ENCODE measurements around the gene WWC1.

WWC1 gene

DNA sequence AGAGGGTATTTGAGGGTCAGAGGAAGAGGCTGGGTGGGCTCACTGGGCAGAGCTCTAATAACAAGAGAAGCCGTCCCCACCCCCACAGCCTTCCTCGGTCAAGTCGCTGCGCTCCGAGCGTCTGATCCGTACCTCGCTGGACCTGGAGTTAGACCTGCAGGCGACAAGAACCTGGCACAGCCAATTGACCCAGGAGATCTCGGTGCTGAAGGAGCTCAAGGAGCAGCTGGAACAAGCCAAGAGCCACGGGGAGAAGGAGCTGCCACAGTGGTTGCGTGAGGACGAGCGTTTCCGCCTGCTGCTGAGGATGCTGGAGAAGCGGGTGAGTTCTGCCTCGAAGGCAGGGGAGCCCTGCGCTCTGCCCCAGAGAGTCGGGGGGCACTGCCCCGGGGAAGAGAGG, 173.2 kb downstream of the WWC1 start:
- H3K27ac ChIP-seq = no peak overlapping the region
- no peak for DNase-seq (ENCODE audit: low read depth, low spot score)

DNA sequence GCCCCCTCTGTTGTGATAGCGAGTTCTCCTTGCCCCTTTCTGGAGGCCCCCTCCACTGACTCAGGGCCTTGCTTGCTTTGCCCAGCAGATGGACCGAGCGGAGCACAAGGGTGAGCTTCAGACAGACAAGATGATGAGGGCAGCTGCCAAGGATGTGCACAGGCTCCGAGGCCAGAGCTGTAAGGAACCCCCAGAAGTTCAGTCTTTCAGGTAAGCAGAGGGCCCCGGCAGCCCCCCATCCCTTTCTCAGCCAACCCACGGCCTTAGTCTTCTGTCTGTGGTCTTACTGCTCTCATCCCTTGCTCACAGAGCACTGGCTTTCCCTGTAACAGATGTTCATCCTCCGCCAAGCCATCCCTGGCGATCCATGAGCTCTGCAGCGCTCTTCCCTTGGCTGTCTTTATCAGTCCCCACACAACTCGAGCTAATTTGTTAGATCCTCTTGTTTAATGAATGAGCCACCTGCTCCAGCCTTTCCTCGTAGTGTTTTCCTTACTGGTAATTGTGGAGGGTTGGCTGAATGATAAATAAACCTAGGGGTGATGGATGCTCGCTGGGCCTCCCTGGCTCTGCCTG, 176.4 kb downstream of the WWC1 start:
- no peak overlapping the region for H3K27ac ChIP-seq
- DNase-seq (ENCODE audit: low read depth, low spot score) = no peak

DNA sequence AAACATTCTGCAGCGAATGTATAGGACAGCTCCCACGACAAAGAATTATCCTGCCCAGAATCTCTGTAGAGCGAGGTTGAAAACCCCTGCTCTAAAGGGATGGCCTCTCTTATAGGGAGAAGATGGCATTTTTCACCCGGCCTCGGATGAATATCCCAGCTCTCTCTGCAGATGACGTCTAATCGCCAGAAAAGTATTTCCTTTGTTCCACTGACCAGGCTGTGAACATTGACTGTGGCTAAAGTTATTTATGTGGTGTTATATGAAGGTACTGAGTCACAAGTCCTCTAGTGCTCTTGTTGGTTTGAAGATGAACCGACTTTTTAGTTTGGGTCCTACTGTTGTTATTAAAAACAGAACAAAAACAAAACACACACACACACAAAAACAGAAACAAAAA, 177.4 kb downstream of the WWC1 start:
- no peak for DNase-seq (ENCODE audit: low read depth, low spot score)

DNA sequence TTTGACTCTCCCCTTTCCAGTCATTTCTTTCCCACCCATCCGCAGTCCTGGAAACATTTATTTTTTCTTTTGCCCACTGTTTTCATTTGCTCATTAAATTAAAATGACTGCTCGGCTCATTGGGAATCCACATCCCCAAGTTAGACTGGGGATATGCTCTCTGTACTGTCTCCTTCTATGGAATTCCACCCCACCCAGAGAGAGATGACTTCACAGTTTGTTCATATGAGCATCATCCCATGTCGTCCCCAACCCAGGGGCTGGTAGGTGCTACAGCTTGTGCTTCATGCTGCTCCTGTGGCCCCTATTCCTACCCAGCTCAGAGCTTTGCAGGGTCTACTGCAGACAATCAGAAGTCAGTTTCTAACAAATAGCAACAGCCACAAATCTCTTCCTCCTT, 178.4 kb downstream of the WWC1 start:
- DNase-seq (ENCODE audit: low read depth, low spot score) = no peak
- no peak overlapping the region for H3K27ac ChIP-seq

More for the DNA sequence above, 177.4 kb downstream of the WWC1 start:
- H3K27ac ChIP-seq = no peak overlapping the region

GRCh38 chr5:168471785-168472184, 180.3 kb downstream of the WWC1 start:
- no peak for DNase-seq (ENCODE audit: low read depth, low spot score)
- no peak overlapping the region for H3K27ac ChIP-seq

DNA sequence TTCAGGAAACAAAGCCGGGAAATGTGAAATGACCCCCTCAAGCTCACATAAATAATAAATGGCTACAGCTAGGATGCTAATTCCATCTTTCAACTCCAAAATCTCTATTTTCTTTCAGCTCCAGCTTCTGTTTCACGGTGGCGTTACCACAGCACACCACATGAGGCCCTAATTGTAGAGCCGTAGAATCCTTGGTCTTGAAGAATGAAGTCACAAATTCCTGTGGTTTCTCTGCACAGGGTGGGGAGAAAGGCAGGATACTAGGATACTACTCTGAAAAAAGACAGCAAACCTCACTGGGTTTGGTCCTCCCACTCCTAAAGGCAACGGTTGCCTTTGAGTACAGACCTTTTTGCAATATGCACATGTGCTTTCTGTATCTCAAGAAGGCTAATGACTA, 180.9 kb downstream of the WWC1 start:
- H3K27ac ChIP-seq = no peak overlapping the region
- DNase-seq (ENCODE audit: low read depth, low spot score) = peak; percentile 26

- no peak overlapping the region for H3K27ac ChIP-seq
- DNase-seq (ENCODE audit: low read depth, low spot score) = no peak
Measured at GRCh38 chr5:168474319-168474718, 182.9 kb downstream of the WWC1 start.

GRCh38 chr5:168477060-168477459, 185.6 kb downstream of the WWC1 start:
- no peak for DNase-seq (ENCODE audit: low read depth, low spot score)
- H3K27ac ChIP-seq = no peak overlapping the region

DNA sequence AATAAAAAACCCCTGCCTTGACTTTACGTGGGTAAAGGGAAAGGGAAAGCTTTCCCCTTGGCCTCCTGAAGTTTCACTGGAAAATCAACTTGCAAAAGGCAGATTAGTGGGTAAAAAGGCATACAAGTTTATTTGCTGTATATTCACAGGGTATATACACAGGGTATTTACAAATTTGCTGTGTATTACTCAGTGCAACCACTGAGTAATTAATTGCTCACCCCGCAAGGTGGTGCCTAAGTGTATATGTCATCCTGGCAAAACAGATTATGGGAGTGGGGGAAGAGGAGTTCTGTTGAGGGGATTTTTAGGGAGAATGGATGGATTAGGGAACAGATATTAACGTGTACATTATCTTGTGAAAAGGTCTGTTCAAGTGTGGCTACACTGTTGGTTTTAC, 187.7 kb downstream of the WWC1 start:
- no peak for DNase-seq (ENCODE audit: low read depth, low spot score)
- no peak overlapping the region for H3K27ac ChIP-seq

- no peak for DNase-seq (ENCODE audit: low read depth, low spot score)
Measured at GRCh38 chr5:168480601-168481000, 189.2 kb downstream of the WWC1 start.

DNA sequence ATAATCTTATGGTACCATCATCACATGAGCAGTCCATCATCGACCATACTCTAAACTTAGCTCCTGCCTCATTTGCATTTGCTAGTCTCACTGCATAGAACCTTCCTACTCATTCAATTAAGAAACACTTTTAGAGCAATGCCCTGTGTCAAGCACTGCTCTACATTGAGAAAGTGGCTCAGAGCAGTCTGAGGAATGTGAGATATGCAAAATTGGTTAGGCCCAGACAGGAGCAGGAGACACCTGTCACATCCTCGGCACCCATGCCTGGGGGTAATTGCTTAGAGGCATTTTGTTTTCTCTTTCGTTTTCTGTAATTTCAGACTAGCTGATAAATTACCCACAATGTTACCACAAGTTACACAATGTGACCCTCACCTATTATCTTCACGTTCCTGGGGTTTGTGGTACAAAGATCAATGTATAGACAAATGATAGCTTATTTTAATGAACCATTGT, 189.9 kb downstream of the WWC1 start:
- no peak overlapping the region for H3K27ac ChIP-seq
- no peak for DNase-seq (ENCODE audit: low read depth, low spot score)

More at GRCh38 chr5:168480601-168481000, 189.2 kb downstream of the WWC1 start:
- H3K27ac ChIP-seq = no peak overlapping the region

DNA sequence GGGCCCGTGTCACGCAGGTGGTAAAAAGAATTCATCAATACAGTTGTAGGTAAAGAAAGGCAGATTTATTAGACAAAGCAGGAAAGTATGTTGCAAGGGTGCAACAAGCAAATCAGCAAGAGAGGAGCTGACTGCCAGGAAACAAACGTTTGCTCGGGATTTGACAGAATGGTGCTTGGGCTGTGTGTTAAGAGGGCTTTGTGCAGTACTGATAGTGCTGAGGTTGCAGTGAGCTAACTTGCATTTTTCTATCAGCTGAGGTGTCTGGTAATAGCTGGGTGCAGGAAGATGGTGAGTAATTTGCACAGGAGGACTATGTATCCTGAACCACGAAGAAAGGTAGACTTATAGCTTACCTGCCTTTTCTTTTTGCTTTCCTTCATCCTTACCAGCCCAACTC, 190.9 kb downstream of the WWC1 start:
- no peak for DNase-seq (ENCODE audit: low read depth, low spot score)
- H3K27ac ChIP-seq = no peak overlapping the region

GRCh38 chr5:168486136-168486879, 194.9 kb downstream of the WWC1 start, which contains the start of gene RARS1:
TSS of gene RARS1 (plus strand) at chr5:168486471. CDS start at chr5:168486499, 28 bp downstream.
- H3K27ac ChIP-seq = peak within 1 kb of the TSS; percentile 70
- peak; percentile 69 for DNase-seq (ENCODE audit: low read depth, low spot score)

- H3K27ac ChIP-seq = no peak overlapping the region
- no peak for DNase-seq (ENCODE audit: low read depth, low spot score)
Measured at GRCh38 chr5:168489059-168489458, 197.6 kb downstream of the WWC1 start.

GRCh38 chr5:168494057-168494555, 202.7 kb downstream of the WWC1 start:
- no peak for DNase-seq (ENCODE audit: low read depth, low spot score)
- H3K27ac ChIP-seq = no peak overlapping the region

- no peak for DNase-seq (ENCODE audit: low read depth, low spot score)
- no peak overlapping the region for H3K27ac ChIP-seq
Measured at GRCh38 chr5:168502563-168503237, 211.3 kb downstream of the WWC1 start.

DNA sequence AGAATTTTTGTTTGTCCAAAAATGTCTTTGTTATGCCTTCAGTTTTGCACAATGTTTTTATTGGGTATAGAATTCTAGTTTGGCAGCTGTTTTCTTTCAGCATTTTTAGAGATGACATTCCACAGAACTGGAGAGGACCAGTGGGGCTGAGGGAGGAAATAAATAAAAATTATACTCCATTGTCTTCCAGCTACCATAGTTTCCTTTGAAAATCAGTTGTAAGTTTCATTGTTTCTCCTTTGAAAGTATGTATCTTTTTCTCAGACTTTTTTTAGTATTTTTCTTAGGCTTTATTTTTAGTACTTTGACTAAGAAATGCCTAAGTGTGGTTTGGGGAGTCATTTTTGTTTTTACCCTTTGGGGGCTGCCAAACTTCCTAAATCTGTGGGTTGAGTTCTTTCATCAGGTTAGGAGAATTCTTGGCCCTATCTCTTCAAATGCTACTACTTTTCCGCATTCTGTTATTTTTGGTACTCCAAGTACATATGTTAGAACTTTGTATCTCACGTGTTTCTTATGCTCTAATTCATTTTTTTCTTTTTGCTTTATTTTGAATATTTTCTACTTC, 222.5 kb downstream of the WWC1 start:
- DNase-seq (ENCODE audit: low read depth, low spot score) = no peak
- H3K27ac ChIP-seq = no peak overlapping the region

All from epithelial cell of prostate (primary cell).